HG03575 (cell line): ENCODE results near the gene PTK6.

Experiments
- ATAC-seq: cut with Tn5 transposase; IDR thresholded peaks from one replicate; pipeline ENCODE4 v1.9.1; 2021; ENCODE audit not compliant: unreplicated experiment, insufficient number of reproducible peaks, low FRiP score; ENCODE audit errors: extremely low read depth

Gene PTK6

DNA sequence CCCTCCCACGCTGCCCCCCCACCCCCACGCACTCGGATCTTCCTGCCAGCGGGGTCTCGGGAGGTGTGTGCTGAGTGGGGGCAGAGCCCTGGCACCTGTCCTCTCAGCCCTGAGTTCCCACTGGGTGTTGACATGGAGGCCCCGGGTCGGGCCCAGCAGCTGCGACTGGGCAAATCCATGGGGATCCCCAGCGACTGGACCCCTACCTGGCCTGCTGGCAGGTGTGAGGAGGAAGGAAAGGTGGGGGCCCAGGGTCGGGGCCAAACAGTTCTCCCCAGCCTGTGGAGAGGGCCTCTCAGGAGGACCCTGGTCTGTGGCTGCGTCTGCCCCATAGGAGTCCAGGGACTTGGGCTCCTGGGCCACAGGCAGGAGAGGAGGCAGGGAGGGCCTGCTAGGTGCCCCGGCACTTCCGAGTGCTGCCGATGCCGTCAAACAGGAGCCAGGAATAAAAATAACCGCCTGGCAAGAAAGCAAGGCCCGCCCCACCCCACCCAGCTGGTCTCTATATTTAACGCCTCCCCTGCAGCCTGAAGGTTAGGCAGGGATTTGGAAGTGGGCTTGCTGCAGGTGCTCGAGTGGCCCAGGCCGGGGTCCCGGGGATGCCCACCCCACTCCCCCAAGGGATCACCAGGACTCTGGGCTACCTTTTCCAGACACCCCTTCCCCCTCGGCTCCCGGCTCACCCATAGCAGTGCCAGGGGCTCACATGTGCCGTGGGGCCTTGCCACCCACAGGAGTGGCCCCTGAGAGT is 36.9 kb downstream of the PTK6 start:
- ATAC-seq = no peak

DNA sequence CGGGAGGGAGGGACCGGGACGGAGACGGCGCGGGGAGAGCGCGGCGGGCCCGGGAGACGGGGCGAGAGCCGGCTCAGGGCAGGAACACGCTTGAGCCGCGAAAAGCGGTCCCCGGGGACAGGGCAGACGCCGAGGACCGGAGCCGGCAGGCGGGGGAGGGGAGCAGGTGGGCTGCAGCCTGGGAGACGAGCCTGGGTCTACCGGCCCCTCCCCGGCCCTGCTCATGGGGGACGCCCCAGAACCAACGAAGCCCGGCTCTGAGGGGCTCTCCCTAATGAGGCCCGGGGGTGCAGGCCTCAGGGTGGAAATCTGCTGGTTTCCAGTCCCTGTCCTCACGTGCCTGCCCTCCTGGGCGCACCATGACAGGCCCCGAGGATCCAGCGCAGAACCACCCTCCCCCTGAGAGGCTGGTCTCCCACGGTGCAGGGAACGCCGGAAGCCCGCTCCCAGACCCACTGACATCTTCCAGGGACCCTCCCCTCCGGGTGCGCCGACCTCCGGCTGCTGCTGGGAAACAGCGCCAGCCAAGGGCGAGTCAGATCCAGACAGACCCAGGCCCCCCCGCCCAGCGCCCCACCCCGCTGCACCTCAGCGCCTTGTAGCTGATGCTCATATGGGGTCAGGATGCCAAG is 37.7 kb downstream of the PTK6 start:
- no peak for ATAC-seq

DNA sequence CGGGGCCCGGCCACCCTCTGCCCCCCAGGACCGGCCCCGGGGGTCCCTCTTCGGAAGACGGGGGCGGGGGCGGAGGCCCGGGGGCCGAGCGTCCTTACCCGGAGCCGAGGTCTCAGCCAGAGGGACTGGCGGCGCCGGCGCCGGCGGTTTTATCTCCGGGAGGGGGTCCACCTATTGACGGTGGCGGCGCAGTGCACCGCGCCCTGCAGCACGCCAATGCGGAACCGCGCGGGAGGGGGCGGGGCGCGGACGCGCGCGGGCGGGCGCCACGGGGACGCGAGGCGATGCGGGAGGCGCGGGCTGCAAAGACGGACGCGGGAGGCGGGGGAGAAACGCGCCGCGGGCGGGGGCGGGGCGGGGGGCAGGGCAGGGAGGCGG is 38.2 kb downstream of the PTK6 start, which contains the start of gene EEF1A2:
EEF1A2 (minus strand) TSS at position 124 of the 378 bp plus-strand sequence. CDS start 1,320 bp downstream, outside the sequence.
- ATAC-seq = no peak

DNA sequence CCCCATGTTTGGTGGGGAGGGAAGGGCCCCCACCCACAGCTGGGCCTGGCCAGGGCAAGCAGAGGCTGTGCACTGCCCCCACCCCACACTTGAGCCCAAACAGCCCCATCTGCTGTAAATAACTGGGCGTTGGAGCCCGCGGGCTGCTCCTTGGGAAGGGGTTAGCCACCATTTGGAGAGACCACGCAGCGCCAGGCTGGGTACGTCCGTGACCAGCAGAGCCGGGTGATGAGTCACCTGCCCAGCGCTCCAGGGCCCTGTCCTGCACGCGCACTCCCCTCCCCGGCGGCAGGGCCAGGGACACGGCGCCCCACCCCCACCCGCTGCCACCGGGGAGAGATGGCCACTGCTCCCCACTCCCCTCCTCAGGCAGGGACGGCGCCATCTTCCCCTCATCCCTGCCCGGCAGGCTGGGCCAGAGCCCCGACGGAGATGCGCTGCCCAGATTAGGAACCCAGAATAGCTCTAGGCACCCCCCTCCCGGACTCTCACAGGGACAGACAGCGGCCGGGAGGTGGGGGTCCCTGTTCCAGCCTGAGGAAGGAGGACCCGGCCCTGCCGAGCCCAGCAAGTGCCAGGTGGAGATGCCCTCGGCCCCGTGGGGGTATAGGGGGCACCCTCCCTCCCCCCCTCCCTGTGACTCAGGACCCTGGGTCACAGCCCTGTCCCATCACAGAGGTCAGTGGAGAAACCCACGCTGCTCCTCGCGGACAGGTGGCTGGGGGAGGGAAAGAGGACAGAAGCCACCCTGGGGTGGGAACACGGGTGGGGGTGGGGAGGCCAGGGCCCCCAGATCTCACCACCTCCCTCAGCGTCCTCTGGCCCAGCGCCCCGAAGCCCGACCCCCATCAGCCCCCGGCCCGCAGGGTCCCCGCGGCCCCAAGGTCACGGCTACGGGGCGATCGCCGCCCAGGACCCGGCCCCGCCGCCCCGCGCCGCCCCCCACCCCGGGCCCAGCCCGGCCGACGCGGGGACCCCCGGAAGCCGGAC is 38.9 kb downstream of the PTK6 start:
- ATAC-seq = no peak

DNA sequence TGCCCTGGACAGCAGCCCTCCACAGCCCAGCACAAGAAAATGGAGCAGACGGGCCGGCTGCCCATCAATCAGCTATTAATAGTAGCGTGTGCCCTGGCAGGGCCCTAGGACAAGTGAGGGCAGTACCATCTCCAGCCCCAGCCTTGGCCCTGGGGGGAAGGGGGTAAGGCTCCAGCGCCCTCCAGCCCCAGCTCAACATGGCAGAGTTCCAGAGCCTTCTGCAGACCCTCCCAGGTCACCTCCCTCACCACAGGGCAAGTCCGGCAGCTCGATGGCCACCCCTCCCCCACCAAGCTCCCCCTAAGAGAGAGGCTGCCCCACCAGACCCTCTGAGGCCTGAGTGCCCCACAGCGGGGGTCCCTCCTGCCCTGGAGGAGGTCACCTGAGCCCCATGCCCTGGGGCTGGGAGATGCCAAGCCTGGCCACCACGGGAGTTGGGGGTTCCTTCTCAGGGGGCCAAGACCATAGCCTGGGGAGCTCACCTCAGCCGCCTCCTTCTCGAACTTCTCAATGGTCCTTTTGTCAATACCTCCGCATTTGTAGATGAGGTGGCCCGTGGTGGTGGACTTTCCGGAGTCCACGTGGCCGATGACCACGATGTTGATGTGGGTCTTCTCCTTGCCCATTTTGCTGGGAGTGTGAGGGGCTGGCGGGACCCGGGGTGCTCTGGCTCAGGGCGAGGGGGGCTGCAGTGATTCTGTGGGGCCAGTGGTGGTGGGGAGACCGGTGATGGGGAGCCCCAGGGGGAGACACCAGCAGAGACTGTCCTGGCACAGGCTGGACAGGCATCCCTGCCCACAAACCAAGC is 39.8 kb downstream of the PTK6 start:
- ATAC-seq = no peak

DNA sequence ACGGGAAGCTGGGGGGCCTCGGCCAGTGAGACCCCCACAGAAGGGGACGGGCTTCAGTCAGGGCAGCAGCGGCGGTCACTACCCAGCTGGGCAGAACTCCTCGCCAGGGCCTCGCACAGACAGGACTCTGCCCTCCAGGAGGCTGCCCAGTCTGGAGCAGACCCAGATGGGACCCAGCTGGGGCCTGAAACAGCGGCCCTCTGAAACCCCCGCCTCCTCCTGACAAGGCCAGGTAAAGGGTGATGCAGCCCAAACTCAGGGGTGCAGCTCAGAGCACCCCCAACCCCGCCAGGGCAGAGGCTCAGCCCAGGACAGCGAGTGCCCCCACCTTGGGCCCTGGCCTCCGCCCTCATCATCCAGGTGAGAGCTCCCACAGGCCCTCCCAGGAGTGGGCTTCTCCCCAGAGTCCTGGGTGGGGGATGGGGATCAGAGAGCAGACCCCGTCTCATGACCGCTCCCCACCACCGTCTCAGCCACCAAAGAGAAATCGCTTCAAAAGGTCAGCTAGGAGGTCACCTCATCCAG is 40.5 kb downstream of the PTK6 start:
- ATAC-seq = no peak

DNA sequence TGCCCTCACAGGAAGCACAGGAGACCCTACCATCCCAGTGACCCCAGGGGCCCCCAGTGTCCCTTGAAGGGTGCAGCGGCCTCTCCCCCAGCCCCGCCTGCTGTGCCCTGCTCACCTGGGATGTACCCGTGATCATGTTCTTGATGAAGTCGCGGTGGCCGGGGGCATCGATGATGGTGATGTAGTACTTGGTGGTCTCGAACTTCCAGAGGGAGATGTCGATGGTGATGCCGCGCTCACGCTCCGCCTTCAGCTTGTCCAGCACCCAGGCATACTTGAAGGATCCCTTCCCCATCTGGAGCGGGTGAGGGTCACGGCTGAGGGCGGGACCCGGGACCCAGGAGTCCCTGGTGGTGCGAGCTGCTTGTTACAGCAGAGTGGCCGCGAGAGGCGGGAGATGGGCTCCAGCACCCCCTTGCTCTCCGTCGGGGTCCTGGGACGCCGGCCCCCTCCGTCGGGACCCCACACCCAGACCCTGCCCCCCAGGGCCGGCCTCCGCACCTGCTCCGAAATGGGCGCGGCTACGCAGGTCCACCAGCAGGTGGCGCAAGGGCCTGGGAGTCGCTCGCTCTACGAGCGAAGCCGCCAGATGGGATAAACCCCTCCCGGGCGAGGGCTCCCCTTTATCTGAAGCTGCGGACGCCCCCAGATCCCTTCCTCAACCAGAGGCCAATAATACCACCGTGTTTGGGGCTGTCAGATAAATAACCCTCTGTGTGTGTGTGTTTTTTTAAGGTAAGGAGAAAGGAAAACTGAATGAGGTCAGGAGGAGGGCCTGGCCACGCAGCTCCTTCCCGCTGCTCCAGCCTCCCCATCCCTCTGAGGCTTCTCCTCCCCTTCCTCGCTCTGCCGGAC is 41.2 kb downstream of the PTK6 start:
- ATAC-seq = no peak

DNA sequence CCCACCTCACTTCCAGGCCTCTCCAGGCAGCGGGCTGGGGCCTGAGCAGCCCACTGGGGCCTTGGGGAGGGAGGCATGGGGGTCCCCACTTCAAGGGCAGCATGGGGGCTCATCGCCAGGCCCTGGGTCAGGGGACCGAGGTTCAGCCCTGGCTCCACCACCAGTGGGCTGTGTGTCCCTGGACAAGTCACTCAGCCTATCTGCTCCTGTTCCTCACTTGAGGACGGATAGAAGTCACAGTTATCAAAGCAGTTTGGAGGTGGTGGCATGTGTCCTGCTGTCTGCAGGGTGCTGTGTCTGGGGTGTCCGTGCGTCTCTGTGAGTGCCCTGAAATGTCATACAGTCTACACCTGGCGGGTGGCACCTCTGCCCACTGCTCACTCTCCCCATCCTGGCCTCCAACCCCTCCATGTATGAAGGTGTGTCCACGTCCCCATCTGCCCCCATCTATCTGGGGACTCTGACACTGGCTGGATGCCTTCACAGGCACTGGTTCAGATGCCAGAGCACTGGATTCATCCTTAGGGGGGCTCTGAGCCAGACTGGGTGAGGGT is 41.9 kb downstream of the PTK6 start:
- ATAC-seq = no peak

DNA sequence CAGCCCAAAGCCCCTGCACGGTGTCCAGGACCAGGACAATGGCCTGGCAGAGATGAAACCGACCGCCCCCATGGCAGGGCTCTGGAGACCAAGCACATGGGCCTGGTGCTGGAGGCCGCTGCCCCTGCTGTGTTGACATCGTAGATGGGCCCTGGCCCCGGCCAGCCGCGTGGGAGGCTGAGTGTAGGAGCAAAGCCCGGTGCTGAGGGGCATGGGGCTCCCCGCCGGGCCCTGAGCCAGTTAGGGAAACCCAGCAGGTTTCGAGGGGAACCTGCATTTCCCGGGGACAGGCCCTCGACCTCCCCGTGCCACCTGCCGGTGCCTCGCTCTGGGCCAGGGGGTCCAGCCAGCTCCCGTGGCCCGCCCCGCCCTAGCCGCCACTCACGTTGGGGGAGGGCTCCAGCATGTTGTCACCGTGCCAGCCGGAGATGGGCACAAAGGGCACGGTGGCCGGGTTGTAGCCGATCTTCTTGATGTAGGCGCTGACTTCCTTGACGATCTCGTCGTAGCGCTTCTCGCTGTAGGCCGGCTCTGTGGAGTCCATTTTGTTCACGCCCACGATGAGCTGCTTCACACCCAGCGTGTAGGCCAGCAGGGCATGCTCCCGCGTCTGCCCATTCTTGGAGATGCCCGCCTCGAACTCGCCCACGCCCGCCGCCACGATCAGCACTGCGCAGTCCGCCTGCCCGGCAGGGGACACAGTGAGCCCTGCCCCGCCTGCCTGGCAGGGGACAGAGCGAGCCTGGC is 42.6 kb downstream of the PTK6 start:
- ATAC-seq = no peak

DNA sequence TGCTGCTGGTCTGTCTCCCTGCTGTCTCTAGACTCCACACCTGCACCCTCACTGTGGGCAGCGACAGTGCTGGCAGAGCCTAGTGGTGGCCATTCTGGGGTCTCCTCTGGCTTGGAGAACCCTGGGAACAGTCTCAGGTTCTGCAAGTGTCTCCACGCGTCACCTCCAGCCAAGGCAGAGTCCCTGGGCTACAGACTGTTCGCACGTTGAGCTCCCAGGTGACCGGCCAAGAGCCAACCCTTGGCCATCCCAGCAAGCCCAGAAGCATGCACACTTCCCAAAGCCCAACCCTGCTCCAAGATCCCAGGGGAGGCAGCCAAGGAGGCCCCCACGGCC is 43.1 kb downstream of the PTK6 start:
- ATAC-seq = no peak

DNA sequence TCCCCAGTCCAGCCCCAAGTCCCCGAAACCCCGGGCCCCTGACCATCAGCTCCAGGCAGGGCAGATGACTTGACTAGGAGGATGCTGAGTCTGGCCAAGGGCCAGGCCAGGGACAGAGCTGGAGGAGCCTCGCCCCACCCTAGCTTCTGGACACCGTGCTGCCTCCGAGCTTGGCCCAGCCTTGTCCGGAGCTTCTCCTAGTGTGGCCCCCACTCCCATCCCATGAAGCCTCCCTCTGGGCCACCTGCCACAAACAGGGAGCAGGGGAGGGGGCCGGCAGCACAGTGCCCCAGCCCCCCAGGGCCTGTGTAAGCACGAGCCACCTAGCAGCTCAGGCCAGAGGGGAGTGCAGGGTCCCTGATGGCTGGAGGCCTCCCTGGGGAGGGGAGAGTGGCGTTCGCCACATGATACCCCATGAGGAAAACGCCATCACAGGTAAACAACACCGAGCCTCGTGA is 43.6 kb downstream of the PTK6 start:
- ATAC-seq = no peak

DNA sequence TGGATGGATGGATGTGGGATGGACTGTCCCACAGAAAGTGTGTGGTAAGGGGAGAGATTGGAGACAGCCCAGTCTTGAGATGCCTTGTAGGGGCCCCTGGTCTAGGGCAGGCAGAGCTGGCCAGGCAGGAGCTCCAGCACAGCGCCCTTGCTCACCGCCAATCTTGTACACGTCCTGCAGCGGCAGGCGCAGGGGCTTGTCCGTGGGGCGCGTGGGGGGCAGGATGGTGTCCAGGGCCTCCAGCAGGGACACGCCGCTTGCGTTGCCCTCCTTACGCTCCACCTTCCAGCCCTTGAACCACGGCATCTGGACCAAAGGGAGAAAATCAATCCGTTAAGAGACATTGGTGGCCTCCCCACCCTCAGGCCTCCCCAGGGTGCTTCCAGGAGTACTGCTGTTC is 44.2 kb downstream of the PTK6 start:
- no peak for ATAC-seq

DNA sequence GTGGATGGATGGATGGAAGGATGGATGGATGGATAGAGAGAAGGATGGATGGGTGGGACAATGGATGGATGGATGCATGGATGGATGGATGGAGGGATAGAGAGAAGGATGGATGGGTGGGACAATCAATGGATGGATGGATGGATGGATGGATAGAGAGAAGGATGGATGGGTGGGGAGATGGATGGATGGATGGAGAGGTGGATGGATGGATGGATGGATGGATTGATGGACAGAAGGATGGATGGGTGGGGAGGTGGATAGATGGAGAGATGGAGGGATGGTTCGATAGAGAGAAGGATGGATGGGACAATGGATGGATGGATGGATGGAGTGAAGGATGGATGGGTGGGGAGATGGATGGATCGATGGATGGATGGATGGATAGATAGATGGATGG is 44.7 kb downstream of the PTK6 start:
- no peak for ATAC-seq

DNA sequence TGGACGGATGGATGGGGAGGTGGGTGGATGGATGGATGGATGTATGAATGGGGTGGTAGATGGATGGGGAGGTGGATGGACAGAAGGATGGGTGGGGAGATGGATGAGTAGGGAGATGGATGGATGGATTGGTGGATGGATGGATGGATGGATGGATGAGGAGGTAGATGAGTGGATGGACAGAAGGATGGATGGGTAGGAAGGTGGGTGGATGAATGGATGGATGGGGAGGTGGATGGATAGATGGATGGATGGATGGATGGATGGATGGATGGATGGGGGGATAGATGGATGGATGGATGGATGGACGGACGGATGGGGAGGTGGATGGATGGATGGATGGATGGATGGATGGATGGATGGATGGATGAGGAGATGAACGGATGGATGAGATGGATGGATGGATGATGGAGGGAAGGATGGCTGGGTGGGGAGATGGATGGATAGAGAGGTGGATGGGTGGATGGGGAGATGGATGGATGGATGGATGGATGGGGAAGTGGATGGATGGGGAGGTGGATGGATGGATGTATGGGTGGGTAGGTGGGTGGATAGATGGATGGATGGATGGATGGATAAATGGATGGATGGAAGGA is 45.4 kb downstream of the PTK6 start:
- ATAC-seq = no peak

DNA sequence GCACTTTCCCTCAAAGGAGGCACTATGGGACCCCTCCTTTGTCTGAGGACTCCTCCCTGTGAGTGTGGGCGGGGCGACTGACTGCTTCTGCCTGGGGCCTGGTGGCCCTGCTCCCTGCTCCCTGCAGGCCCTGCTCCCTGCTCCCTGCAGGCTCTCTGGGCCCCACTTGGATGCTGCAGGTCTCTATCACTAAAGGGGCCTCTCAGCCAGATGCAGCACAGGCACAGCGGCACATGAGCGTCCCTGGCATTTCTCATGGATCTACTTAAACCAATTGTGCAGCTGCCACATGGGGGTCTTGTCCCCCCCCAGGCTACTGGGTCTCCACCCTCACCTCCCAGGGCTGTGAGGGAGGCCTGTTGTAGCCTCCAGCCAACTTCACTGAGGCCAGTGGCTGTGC is 46.1 kb downstream of the PTK6 start:
- no peak for ATAC-seq

DNA sequence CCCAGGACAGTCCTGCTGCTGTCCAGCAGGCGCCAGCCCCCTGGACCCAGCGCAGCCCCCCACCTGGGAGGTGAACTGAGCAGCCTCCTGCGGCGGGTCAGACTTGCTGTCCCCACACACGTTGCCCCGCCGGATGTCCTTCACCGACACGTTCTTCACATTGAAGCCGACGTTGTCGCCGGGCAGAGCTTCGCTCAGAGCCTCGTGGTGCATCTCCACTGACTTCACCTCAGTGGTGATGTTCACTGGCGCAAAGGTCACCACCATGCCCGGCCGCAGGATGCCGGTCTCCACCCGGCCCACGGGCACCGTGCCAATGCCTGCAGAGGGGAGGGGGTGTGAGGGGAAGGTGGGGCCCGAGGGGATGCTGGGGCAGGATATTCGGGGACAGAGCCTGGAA is 46.8 kb downstream of the PTK6 start:
- no peak for ATAC-seq
